GM13977 (cell line): ENCODE data around the gene LRP1B.

ENCODE experiments used
- DNase-seq: peaks from one replicate; pipeline ENCODE4 v3.0.0; 2012; ENCODE audit warnings: low spot score
- in situ Hi-C: fragments of 300-500 bp; cut with MboI; formaldehyde crosslinking; loops from one replicate; pipeline ENCODE4 v1.12.0; 2022; ENCODE audit warnings: low sequenced_read_pairs, low pct_unique_long_range_greater_than_20kb, mixed read lengths, inconsistent platforms; ENCODE audit not compliant: unreplicated experiment
- TF ChIP-seq, protein P1 (sequence below): IDR thresholded peaks from 2 replicates; pipeline ENCODE4 v1.5.1; 2012; ENCODE audit warnings: mild to moderate bottlenecking, control low read depth; ENCODE audit not compliant: insufficient read depth; ENCODE audit errors: extremely low read depth, missing control alignments

Gene LRP1B

DNA sequence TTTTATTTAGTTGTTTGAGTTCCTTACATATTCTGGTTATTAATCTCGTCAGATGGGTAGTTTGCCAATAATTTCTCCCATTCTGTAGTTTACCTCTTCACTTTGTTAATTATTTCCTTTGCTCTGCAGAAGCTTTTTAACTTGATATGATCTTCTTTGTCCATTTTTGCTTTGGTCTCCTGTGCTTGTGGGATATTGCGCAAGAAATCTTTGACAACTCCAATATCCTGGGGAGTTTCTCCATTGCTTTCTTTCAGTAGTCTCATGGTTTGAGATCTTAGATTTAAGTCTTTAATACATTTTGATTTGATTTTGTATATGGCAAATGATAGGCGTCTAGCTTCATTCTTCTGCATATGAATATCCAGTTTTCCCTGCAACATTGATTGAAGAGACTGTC lies 389.2 kb downstream of the LRP1B start:
- DNase-seq: no peak
- in situ Hi-C loops: no loop called here
- TF ChIP-seq, protein P1, sequence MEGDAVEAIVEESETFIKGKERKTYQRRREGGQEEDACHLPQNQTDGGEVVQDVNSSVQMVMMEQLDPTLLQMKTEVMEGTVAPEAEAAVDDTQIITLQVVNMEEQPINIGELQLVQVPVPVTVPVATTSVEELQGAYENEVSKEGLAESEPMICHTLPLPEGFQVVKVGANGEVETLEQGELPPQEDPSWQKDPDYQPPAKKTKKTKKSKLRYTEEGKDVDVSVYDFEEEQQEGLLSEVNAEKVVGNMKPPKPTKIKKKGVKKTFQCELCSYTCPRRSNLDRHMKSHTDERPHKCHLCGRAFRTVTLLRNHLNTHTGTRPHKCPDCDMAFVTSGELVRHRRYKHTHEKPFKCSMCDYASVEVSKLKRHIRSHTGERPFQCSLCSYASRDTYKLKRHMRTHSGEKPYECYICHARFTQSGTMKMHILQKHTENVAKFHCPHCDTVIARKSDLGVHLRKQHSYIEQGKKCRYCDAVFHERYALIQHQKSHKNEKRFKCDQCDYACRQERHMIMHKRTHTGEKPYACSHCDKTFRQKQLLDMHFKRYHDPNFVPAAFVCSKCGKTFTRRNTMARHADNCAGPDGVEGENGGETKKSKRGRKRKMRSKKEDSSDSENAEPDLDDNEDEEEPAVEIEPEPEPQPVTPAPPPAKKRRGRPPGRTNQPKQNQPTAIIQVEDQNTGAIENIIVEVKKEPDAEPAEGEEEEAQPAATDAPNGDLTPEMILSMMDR: no peak

DNA sequence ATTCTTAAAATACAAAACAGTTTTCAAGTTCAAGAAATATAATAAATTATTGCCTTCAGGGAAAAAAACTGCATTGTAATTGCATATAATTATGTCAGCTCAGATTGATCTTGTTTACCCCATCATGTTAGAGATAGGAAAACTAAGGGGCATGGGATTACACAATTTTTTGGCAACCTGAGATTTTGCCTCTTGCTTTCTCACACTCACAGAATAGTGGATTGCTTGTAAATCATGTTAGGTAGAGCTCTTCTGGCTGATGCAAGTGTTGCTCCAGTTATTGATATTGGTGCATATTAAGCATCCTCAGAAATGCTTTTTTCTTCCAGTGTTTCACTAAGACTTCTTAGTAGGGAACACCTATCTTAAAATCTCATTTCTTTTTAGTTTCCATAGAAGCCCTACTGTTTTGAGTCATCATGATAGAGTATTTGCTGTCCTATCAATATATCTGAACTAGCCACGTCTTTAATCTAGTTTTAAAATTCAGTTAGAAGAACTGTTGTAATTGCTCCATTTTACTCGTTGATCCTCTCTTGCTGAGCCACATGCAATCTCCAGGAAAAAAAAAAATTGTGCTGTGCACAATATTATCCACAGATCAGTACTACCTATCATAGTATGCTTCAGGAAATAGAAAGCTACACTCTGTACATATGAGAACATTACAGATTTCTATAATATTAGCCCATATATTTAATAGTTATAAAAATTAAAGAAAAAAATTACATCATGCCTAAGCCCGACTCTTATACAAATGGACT lies 393.1 kb downstream of the LRP1B start:
- no peak for DNase-seq
- TF ChIP-seq, protein P1: no peak
- in situ Hi-C loops: no loop called here

DNA sequence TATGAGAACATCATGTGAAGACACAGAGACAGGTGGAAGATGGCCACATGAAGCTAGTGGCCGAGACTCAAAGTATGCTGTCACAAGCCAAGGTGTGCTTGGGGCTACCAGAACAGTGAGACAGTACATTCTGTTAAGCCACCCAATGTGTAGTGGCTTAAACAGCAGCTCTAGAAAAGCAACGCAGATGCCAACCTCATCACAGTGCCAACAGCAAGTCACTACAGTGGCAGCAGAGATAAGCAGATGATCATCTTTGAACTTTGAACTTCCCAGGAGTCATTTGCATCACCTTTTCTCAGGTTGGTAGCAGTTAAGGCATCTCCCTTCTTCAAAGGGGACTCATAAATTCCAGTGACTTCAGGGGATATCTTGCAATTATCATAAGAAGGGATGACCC lies 394.4 kb downstream of the LRP1B start:
- DNase-seq: no peak
- TF ChIP-seq, protein P1: no peak

DNA sequence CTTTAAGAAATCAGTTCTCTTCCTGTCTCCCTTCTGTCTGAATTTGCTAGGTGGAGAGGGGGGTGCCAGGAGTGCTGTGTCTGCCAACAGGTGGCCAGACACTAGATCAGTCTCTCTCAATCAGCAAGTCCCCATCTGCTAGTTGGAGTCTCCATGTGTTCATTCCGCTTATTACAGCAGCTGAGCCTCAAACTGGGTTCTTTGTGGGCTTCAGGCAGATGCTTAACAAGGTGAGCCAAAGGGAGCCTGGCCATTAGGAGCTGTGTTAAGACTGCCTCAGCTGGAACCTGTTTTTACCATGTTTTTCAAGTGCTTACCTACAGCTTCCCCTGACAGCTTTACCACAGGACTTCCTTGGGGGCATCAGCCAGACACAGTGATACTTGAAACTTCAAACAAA lies 401.9 kb downstream of the LRP1B start:
- in situ Hi-C loops: no loop called here
- DNase-seq: no peak
- TF ChIP-seq, protein P1: no peak

More for the DNA sequence above, 394.4 kb downstream of the LRP1B start:
- in situ Hi-C loops: no loop called here

DNA sequence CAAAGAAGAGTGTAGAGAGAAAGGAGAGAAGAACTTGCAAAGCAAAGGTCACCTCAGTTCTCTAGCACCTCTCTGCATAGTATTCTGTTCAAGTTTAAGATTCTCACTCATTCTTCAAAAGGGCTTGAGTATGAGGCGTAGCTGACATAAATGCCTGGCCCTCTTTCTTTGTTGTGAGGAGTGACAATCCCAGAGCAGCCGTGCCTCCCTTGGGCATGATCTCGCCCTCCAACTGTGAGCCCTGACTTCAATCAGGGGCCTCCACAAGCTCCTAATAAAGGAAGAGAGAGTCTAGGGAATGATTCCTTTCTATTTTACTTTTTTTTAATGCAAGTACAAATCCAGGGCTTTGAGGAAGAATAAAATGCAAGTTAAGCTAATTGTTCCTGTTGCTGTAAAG lies 402.7 kb downstream of the LRP1B start:
- DNase-seq: no peak
- TF ChIP-seq, protein P1: no peak
- in situ Hi-C loops: no loop called here

DNA sequence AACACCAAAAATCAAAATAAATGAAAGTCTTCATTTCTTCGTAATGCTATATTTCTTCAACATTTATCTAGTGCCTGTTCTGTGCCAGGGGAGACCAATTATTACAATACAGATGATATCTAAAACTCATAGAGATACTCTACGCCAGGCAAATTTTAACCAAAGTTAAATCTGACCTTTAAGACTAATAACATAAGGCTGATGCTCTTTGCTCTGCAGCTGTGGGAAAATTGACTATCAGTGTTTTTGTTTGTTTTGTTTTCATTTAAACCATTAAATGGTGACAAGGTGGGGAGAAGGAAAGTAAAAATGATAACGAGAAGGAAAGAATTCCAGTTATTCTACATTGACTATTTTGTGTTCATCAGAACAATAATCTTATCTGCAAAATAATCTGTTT lies 406.4 kb downstream of the LRP1B start:
- in situ Hi-C loops: no loop called here
- DNase-seq: no peak
- TF ChIP-seq, protein P1: no peak
